GM04503 (cell line): Measurements from ENCODE around the gene SCO2.
"Not testable (repeated sequence)": the region's sequence is repeated elsewhere in the genome, so short reads cannot be mapped to it uniquely, and the experiment has no call there.

Experiments used
- DNase-seq: peaks from one replicate; pipeline ENCODE4 v3.0.0-alpha.2; 2012; ENCODE audit warnings: low read depth

SCO2 gene

DNA sequence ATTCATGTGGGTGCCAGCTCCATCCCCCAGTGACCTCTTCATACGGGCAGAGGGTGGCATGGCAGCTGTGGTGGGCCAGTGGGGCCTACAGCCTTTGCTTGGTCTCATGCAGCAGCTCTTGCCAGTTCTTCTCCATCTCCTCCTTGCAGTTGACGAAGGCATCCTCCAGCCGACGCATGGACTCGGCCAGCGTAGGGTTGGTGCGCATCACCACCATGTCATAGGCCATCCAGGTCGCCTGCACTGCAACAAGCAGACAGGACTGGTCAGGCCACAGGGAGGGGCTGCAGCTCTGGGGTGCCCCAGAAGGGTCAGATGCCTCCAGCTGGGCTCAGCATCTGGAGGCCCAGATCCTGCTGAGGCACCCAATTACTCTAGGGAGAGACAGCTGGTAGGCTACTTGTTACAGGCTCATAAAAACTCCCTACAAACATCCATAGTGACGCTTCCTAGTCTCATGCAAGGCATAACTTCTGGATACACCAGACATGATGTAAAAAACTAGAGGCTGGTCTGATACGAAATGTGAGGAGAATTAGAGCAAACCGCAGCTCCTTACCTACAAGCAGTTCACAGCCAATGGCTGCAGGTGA is 25.9 kb upstream of the SCO2 start:
- no peak for DNase-seq

DNA sequence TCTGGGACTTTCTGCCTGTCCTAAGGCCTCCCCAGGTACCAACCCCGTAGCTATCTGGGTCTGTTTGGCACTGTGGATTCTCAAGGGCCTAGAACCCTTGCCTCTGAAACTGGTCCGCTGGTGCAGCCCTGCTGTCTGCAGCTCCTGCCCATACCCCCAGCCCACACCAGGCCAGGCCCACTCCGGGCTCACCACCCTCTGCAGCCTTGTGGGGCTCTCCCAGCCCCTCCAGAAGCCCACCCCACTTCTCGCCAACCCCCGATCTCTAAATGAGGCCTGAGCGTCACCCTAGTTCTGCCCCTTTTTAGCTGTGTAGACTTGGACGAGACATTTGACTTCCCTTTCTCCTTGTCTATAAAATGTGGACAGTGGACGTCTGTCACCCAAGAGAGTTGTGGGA is 25.0 kb upstream of the SCO2 start:
- DNase-seq: no peak

DNA sequence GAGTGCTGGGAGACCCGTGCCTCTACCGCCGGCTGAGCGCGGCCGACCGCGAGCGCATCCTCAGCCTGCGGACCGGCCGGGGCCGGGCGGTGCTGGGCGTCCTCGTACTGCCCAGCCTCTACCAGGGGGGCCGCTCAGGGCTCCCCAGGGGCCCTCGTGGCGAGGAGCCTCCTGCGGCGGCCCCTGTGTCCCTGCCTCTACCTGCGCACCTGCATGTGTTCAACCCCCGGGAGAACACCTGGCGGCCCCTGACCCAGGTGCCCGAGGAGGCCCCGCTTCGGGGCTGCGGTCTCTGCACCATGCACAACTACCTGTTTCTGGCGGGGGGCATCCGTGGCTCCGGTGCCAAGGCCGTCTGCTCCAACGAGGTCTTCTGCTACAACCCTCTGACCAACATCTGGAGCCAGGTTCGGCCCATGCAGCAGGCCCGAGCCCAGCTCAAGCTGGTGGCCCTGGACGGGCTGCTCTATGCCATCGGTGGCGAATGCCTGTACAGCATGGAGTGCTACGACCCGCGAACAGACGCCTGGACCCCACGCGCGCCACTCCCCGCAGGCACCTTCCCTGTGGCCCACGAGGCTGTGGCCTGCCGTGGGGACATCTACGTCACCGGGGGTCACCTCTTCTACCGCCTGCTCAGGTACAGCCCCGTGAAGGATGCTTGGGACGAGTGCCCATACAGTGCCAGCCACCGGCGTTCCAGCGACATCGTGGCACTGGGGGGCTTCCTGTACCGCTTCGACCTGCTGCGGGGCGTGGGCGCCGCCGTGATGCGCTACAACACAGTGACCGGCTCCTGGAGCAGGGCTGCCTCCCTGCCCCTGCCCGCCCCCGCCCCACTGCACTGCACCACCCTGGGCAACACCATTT is 23.8 kb upstream of the SCO2 start:
- DNase-seq: no peak

DNA sequence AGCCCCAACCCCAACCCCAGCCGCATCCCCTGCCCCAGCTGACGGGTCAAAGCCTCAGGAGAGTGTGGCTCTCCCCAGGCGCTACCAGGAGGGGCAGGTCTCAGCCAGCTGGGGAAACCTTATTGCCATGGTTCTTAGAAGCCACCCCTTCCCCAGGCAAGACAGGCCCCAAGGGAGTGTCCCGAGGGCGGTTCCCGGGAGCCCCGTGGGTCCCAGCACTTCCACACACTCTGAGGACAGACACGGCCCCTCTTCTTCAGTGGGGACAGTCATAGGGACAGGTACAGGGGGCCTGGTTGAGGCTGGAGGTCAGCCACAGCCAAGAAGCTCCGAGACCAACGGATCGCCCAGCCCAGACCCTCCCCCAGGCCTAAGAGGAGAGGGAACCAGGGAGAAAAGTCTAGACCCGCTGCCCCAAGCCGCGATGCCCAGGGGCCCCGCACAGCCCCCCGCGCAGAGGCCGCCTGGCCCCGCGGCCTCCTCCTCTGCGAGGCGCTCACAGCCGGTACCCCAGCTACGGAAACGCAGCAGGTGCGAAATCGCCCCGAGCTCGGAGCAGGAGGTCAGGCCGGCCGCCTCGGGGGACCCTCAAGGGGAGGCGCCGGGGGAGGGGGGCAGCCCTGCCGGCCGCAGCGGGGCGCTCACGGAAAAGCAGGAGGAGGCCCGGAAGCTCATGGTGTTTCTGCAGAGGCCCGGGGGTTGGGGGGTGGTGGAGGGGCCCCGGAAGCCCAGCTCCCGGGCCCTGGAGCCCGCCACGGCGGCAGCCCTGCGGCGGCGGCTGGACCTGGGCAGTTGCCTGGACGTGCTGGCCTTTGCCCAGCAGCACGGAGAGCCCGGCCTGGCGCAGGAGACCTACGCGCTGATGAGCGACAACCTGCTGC is 22.9 kb upstream of the SCO2 start:
- no peak for DNase-seq

DNA sequence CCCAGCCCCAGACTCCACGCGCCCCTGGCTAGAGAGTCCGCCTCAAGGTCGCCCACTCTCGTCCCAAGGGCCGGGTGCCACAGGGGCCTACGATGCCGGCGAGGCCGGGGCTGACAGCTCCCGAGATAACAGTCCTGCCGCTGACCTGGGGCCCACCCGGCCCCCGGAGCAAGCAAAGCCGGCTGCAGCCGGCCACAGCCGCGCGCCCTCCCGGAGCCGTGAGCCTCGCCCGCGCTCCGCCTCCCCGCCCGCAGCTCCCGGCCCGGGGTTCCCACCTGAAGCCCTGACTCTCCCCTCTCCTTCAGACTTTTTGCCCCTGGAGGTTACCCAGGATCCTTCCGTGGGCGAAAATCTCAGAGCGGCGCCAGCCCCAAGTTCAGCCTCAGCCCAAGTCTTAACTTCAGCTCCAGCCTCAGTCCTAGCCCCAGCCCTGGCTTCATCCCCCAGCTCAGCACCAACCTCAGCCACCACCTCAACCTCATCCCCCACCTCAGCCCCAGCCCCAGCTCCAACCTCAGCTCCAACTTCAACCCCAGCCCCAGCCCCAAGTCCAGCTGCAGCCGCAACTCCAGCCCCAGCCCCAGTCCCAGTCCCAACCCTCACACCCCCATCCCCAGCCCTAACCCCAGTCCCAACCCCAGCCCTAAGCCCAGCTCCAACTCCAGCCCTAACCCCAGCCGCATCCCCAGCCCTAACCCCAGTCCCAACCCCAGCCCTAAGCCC is 22.0 kb upstream of the SCO2 start:
- no peak for DNase-seq

DNA sequence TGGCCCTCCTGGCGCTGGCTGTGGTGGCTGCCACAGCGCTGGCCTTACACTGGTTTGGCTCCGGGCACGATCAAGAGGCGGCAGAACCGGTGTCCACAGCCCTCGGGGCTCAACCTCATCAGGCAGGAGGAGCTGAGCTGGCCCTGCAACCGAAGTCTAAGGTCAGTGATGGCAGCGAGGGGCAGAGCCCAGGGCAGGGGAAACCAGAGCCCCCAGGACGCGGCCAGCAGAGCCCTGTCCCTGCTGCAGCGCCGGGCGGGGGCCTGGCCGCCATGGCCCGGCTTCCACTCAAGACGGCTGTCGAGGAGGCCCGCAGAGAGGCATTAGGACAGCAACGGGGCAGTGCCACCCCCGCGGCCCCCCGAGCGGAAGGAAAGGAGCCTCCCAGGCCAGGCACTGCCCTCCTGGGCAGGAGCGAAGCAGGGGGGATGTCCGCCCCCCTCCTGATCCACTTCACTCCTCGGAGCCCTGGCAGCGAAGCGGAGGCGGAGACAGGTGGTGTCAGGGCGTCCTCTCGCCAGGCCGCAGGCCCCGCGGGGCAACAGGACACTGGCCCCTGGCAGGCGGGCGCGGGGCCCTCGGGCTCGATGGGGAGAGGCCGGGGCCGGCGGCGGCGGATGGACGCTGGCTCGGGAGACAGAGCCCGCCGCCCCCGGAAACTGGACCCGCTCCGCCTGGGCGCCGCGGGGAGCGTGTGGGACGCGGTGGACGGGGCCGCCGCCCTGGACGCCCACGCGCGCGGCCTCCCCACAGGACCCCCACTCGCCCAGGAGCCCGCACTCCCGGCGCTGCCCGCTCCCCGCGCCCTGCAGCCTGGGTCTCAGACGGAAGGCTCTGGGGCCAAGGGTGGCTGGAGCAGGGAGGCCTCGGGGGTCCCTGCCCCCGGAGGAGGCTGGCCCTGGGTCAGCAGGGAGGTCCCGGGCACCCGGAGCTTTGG is 21.2 kb upstream of the SCO2 start:
- DNase-seq: no peak

DNA sequence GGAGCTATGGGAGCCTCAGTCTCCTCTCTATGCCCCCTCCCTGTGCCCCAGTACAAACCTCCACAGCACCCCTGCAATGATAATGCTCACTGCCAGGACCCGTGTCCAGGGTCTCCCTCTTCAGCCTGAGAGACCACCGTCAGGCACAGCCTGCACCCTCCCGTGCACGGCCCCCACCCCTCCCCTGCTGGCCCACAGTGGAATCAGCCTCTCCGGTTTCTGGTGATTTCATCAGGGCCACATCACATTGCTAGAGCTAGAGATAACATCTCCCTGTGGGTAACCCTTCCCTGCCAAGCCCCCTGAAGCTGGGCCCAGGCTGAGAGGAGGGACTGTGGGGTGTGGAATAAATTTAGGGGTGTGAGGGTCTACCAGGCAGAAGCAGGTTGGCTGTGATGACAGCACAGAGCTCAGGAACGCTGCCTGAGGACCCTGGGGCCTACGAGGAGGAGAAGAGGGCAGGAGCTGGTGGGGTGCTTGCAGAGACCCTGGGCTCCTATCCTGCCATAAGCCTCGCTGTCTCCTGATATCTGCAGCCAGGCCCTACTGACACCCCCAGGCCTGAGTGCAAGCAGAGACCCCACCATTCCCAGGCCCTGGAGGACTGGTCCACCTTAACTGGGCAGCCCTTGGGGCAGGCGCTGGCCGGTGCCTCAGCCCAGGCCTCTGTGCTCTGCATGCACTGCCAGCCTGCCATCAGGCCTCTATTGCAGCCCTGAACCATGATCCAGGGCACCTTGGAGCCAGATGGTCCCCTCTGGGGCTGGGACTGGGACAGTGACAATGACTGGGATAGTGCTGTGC is 20.3 kb upstream of the SCO2 start, which contains the start of gene KLHDC7B:
Gene KLHDC7B (plus strand): TSS at position 378 of the 804 bp plus-strand sequence. CDS start 345 bp downstream, at position 723.
- no peak for DNase-seq

DNA sequence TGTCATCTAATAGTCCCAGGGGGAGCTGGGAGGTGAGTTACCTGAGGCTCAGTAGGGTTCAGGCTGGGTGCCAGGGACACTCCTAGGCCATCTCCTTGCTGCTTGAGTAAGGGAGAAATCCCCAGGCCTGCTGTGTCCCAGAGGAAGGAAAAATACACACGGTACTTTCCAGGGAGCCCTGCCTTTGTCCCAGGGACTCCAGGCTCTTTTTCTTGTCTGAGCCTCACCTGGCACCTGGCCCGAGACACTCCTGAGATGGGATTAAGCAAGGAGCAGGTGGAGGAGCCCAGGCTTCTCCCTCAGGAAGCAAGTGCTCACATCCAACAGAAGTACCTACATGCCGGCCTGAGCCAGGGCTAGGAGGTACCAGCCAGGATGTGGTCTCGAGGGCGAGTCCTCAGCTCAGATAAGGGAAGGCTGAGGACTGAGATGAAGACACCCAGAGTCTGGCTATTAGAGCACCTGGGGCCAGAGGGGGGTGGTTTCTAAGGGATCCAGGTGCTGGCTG is 19.4 kb upstream of the SCO2 start:
- DNase-seq: no peak

DNA sequence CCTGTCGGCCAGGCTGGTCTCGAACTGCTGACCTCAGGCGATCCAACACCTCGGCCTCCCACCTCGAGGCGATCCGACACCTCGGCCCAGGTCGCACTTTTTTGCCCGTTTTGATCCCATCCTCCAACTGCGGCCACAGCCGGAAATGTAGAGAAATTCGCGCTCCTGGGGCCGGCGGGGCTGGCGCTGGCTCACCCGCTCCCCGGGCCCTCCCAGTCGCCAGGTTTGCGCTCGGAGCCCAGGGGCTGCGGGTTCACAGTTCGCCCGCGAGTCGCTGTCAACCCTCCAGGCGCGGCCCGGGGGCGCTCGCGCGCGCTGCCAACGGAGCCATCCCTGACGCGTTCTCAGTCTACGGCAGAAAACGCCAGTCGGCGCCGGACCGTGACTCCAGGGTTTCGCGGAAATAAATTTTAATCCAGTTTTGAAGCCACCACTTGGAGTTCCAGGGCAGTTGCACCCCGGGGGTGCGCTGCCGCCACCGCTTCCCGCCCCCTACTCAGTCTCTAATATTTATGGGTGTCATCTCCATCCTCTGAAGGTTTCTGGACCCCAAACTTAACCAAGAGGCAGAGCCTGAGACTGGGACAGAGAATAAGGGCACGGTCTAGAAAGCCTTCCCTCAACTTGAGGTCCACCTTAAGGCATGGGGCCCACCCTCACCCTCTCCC is 18.8 kb upstream of the SCO2 start:
- DNase-seq: no peak

DNA sequence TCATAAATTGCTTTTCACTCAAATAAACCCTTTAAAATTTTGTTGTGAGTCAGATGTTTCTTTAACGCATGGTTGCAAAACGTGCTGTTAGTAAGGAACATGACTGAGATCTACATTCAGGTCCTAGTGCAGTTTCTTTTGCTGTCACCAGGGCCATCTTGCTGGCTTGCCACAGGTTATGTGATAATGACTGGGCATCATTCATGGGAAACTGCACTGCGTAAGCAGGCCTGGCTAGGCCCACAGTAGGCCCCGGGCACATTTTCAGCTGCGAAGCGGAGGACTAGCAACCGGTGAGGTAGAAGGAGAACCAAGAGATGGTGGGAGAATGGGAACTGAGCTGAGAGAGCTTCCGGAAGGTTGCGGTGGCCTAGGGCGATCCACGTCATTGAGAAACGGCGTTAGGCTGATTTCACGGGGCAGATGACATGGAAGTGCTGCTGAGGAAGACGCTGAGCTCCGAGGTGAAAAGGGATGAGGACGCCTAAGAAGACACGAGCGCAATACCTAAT is 17.1 kb upstream of the SCO2 start:
- DNase-seq: no peak

DNA sequence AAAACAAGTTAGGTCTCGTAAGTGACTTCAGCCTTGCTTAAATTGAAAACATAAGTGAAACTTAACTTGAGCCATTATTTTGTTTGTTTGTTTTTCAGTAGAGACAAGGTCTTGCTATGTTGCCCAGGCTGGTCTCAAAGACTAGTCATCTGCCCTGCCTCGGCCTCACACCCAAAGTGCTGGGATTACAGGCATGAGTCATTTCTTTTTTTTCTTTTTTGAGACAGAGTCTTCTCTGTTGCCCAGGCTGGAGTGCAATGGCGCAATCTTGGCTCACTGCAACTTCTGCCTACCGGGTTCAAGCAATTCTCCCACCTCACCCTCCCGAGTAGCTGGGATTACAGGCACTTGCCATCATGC is 16.2 kb upstream of the SCO2 start:
- DNase-seq: peak; percentile 87

DNA sequence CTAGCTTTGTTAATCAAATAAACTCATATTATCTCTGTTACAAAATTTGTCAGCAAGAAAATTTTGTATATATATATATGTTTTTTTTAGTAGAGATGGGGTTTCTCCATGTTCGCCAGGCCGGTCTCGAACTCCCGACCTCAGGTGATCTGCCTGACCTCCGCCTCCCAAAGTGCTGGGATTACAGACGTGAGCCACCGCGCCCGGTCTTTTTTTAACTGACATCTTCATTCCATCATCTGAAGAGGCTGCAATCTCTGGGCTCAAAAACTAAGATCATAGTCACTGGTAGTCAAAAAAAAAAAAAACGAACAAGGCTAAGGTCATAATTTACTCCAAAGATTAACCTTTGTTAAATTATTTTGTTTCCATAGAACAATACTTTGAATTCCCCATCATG is 15.0 kb upstream of the SCO2 start:
- DNase-seq: no peak

DNA sequence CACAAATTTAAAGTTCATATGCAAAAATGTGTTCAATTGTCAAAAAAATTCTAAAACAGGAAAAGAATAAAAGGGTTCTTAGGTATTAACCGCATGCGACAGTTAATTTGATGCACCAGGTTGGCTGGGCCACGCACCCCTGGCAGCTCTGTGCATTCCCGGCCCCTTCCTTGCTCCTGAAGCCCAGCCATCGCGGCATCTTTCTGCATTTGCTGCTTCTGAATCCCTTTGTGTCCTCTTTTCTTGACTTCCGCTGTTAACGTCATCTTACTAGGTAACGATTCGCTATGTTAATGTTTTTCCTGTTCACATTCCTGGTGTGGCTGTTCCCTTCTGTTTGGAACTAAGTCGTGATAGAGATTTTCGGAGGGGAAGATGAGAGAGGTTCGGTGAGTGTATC is 12.4 kb upstream of the SCO2 start:
- DNase-seq: no peak

DNA sequence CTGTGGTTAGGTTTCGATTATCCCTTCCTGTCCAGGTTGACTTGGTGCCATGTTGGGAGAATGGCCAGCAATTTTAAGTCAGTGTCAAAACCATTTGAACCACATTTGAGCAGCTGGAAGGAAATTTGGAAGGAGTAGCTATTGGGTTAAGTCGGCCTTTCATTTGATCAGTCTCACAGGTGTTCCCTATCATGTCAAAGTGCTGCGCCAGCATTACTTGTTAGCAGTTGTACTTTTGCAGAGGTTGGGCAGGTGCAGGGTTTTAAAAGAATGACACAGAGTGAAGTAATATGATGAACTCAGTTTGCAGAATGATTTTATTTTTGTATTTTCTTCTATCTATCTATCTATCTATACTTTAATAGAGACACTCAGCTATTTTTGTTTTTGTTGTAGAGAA is 10.8 kb upstream of the SCO2 start:
- DNase-seq: no peak

DNA sequence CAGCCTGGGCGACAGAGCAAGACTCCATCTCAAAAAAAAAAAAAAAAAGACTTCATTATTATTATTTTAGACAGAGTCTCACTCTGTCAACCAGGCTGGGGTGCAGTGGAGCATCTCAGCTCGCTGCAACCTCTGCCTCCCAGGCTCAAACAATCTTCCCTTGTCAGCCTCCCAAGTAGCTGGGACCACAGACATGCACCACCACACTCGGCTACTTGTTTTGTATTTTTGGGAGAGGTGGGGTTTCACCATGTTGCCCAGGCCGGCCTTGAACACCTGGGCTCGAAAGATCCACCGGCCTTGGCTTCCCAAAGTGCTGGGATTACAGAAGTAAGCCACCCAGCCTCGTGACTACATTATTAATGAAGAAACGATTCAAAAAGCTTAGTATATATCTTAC is 9.7 kb upstream of the SCO2 start:
- no peak for DNase-seq

DNA sequence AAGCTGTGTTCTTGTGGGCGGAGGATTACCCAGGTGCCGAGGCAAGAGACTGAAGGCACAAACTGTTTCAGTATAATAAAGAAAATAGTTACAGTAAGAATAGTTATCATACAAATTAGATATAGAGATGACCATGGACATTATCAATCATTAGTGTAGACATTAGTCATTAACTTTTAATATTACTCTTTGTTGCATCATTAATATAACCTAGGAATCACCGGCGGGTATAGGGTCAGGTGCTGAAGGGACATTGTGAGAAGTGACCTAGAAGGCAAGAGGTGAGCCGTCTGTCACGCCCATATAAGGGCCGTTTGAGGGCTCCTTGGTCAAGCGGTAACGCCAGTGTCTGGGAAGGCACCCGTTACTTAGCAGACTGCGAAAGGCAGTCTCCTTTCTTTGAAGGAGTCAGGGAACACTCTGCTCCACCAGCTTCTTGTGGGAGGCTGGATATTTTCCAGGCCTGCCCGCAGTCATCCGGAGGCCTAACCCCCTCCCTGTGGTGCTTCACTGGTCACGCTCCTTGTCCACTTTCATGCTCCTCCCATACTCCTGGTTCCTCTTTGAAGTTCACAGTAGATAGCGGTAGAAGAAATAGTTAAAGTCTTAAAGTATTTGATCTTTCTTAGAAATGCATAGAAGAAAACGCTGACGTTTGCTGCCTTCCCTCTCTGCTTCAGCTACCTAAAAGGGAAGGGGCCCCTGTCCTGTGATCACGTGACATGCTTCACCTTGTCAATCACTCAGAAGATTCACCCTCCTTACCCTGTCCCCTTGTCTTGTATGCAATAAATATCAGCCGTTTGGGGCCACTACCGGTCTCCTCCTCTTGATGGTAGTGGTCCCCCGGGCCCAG is 8.7 kb upstream of the SCO2 start:
- DNase-seq: not testable (repeated sequence)

DNA sequence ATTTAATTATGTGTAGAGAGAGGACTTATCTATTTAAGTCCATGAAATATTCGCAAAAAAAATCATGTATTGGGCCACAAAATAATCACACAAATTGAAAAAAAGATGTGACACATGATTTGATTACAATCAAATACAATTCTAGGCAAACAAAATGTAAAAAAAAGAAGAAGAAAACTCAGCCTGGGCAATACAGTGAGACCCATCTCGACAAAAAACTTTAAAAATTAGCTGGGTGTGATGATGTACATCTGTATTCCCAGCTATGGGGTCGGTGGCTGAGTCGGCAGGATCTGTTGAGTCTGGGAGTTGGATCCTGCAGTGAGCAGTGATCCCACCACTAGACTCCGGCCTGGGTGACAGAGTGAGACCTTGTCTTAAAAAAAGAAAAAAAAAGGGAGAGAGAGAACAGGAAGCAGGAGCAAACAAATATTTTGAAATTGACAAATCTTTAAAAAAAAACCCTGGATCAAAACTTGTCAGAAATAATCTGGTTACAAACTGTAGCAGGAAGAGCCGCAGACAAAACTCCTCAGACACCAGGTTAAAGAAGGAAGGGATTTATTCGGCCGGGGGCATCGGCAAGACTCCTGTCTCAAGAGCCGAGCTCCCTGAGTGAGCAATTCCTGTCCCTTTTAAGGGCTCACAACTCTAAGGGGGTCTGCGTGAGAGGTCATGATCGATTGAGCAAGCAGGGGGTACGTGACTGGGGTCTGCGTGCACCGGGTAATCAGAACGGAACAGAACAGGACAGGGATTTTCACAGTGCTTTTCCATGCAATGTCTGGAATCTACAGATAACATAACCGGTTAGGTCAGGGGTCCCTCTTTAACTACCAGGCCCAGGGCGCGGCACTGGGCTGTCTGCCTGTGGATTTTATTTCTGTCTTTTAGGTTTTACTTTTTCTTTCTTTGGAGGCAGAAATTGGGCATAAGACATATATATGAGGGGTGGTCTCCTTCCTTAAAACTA is 7.7 kb upstream of the SCO2 start:
- no peak for DNase-seq
